Body of pancreas (tissue), 4 donors: ENCODE measurements around the gene APBA2.

Experiments used
- CTCF ChIP-seq, 7 experiments: fragments of 450-650 bp in 4 of 7; fragments of 200-600 bp in 3 of 7; sonication (generic) in 3 of 7; IDR thresholded peaks; one replicate each; pipeline ENCODE4 v1.5.1; 2016 to 2019; ENCODE audit warnings: antibody characterized with exemption in 7 of 7
- POLR2A ChIP-seq, 3 donors: fragments of 450-650 bp; IDR thresholded peaks; one replicate each; pipeline ENCODE4 v1.6.1; 2016; ENCODE audit warnings: antibody characterized with exemption in 3 of 3, mild to moderate bottlenecking in 2 of 3

- no peak for TF ChIP-seq CTCF (IDR thresholded peaks at IDR 0.05)
- no peak for TF ChIP-seq POLR2A (IDR thresholded peaks at IDR 0.05)
These were observed 221.6 kb downstream of the APBA2 start for GRCh38 chr15:29107291-29107890.
